ENCODE data around the gene AEBP1.

The AEBP1 gene

GRCh38 chr7:44064791-44065430 is 39.2 kb upstream of the AEBP1 start:
- Histone ChIP-seq H3K27ac (ENCODE audit: low read length, poor library complexity, severe bottlenecking) (no peak overlapping the region), H2BK5ac (ENCODE audit: low read depth, low read length, poor library complexity, severe bottlenecking) (no peak overlapping the region), H4K8ac (ENCODE audit: low read length) (no peak overlapping the region), H3K9me3 (ENCODE audit: control insufficient read depth, low read length) (no peaks in the 10 kb centered on the region), H3K18ac (ENCODE audit: low read depth in 1 of 2, low read length in 2 of 2) (peak overlapping the region in 1 of 2 experiments; percentile 54), H3K23ac (ENCODE audit: low read length in 2 of 2) (peak overlapping the region in 1 of 2 experiments; percentile 34), H4K91ac (ENCODE audit: low read length) (no peak overlapping the region), H3K4ac (ENCODE audit: low read depth in 1 of 2, low read length in 2 of 2) (no peak overlapping the region), H2BK120ac (ENCODE audit: low read depth, low read length) (no peak overlapping the region), H2BK15ac (ENCODE audit: low read depth, poor library complexity, severe bottlenecking) (no peak overlapping the region), H3K4me2 (ENCODE audit: low read length, poor library complexity, severe bottlenecking) (no peak overlapping the region), H2AK5ac (ENCODE audit: low read length, severe bottlenecking) (no peak overlapping the region), H3K9ac (ENCODE audit: low read length) (no peak overlapping the region), H3K36me3 (ENCODE audit: control insufficient read depth in 1 of 2, insufficient read depth in 2 of 2, low read depth in 1 of 2, low read length in 2 of 2) (peaks cover 25 to 31% of the 10 kb centered on the region in 2 experiments), H2BK12ac (ENCODE audit: low read length in 2 of 2) (no peak overlapping the region), H2AFZ (ENCODE audit: low read depth, low read length) (no peak overlapping the region), H3K27me3 (ENCODE audit: control insufficient read depth in 1 of 2, insufficient read depth in 1 of 2, low read length in 2 of 2) (no peaks in the 10 kb centered on the region), H3K14ac (ENCODE audit: low read length in 2 of 2) (no peak overlapping the region), H3K4me1 (ENCODE audit: control insufficient read depth, insufficient read depth, low read depth, low read length) (peaks cover 17% of the 10 kb centered on the region), H3K4me3 (ENCODE audit: insufficient read depth in 1 of 2, low read depth in 1 of 2, low read length in 2 of 2) (no peak overlapping the region), H3K79me1 (replicated peaks; ENCODE audit: low read length, poor library complexity, severe bottlenecking) (peaks cover 2% of the 10 kb centered on the region)
- no peak for DNase-seq
- WGBS = 66% methylated on average over 27 of the region's 33 CpGs

DNA sequence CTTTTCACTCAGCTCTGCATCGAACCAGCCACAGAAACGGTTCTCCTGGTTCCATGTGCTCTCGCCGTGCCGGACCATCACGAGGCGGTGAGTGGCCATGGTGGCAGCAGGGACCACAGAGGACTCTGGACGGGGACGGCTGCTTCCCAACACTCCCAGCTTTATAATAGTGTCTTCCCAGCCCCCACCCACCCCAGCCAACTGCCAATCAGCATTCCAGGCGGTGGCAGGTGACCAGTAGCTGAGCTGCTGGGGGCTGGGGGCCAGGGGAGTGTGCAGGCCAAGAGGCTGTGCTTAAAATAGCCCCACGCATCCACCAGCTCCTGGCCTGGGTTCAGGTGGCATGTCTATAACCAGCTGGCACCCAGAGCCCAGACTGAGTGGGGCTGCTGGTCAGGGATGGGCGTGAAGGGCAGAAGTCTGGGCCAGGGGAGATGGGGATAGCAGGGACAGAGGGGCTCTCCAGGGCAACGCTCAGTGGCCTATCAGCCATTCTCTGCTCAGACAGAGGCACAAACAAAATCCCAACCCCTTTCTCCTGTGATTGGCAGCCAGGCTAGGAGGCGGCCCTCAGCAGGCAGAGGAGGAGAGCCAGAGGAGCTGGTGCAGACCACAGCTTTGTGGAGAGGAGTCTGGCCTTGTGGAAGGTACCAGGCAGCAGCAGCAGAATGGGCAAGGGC is 38.6 kb upstream of the AEBP1 start, which contains the start of gene PGAM2:
TSS of gene PGAM2 (minus strand) at position 137 of the 680 bp plus-strand sequence. CDS start at position 99, 38 bp downstream.
- Histone ChIP-seq H3K9ac (ENCODE audit: low read length) (no peak within 1 kb of the TSS), H3K36me3 (ENCODE audit: control insufficient read depth in 1 of 2, insufficient read depth in 2 of 2, low read depth in 1 of 2, low read length in 2 of 2) (peaks cover 19 to 25% of the 10 kb centered on the region in 2 experiments), H3K18ac (ENCODE audit: low read depth in 1 of 2, low read length in 2 of 2) (peak within 1 kb of the TSS in 1 of 2 experiments; percentile 54), H3K27ac (ENCODE audit: low read length, poor library complexity, severe bottlenecking) (no peak within 1 kb of the TSS), H3K27me3 (ENCODE audit: control insufficient read depth in 1 of 2, insufficient read depth in 1 of 2, low read length in 2 of 2) (no peaks in the 10 kb centered on the region), H3K4me2 (ENCODE audit: low read length, poor library complexity, severe bottlenecking) (no peak within 1 kb of the TSS), H3K79me1 (replicated peaks; ENCODE audit: low read length, poor library complexity, severe bottlenecking) (no peaks in the 10 kb centered on the region), H2AFZ (ENCODE audit: low read depth, low read length) (no peak within 1 kb of the TSS), H3K4me3 (ENCODE audit: insufficient read depth in 1 of 2, low read depth in 1 of 2, low read length in 2 of 2) (no peak within 1 kb of the TSS), H3K23ac (ENCODE audit: low read length in 2 of 2) (peak within 1 kb of the TSS in 1 of 2 experiments; percentile 57), H2BK12ac (ENCODE audit: low read length in 2 of 2) (no peak within 1 kb of the TSS), H3K9me3 (ENCODE audit: control insufficient read depth, low read length) (no peaks in the 10 kb centered on the region), H3K4me1 (ENCODE audit: control insufficient read depth, insufficient read depth, low read depth, low read length) (peaks cover 17% of the 10 kb centered on the region), H4K91ac (ENCODE audit: low read length) (no peak within 1 kb of the TSS), H3K4ac (ENCODE audit: low read depth in 1 of 2, low read length in 2 of 2) (no peak within 1 kb of the TSS), H2AK5ac (ENCODE audit: low read length, severe bottlenecking) (no peak within 1 kb of the TSS), H4K8ac (ENCODE audit: low read length) (peak within 1 kb of the TSS; percentile 45), H2BK15ac (ENCODE audit: low read depth, poor library complexity, severe bottlenecking) (no peak within 1 kb of the TSS), H2BK120ac (ENCODE audit: low read depth, low read length) (no peak within 1 kb of the TSS), H3K14ac (ENCODE audit: low read length in 2 of 2) (no peak within 1 kb of the TSS), H2BK5ac (ENCODE audit: low read depth, low read length, poor library complexity, severe bottlenecking) (no peak within 1 kb of the TSS)
- DNase-seq = no peak
- 52% methylated on average over 11 of the region's 14 CpGs for WGBS

- Histone ChIP-seq H4K8ac (ENCODE audit: low read length) (peak overlapping the region; percentile 45), H3K79me1 (replicated peaks; ENCODE audit: low read length, poor library complexity, severe bottlenecking) (no peaks in the 10 kb centered on the region), H2BK120ac (ENCODE audit: low read depth, low read length) (no peak overlapping the region), H4K91ac (ENCODE audit: low read length) (no peak overlapping the region), H3K27ac (ENCODE audit: low read length, poor library complexity, severe bottlenecking) (no peak overlapping the region), H2BK15ac (ENCODE audit: low read depth, poor library complexity, severe bottlenecking) (no peak overlapping the region), H3K9ac (ENCODE audit: low read length) (no peak overlapping the region), H2AK5ac (ENCODE audit: low read length, severe bottlenecking) (no peak overlapping the region), H2BK12ac (ENCODE audit: low read length in 2 of 2) (no peak overlapping the region), H3K18ac (ENCODE audit: low read depth in 1 of 2, low read length in 2 of 2) (peak overlapping the region in 1 of 2 experiments; percentile 13), H3K23ac (ENCODE audit: low read length in 2 of 2) (no peak overlapping the region), H3K4me1 (ENCODE audit: control insufficient read depth, insufficient read depth, low read depth, low read length) (peaks cover 17% of the 10 kb centered on the region), H3K14ac (ENCODE audit: low read length in 2 of 2) (no peak overlapping the region), H3K4me3 (ENCODE audit: insufficient read depth in 1 of 2, low read depth in 1 of 2, low read length in 2 of 2) (no peak overlapping the region), H3K4ac (ENCODE audit: low read depth in 1 of 2, low read length in 2 of 2) (no peak overlapping the region), H2BK5ac (ENCODE audit: low read depth, low read length, poor library complexity, severe bottlenecking) (no peak overlapping the region), H3K9me3 (ENCODE audit: control insufficient read depth, low read length) (no peaks in the 10 kb centered on the region), H2AFZ (ENCODE audit: low read depth, low read length) (no peak overlapping the region), H3K27me3 (ENCODE audit: control insufficient read depth in 1 of 2, insufficient read depth in 1 of 2, low read length in 2 of 2) (no peaks in the 10 kb centered on the region), H3K4me2 (ENCODE audit: low read length, poor library complexity, severe bottlenecking) (no peak overlapping the region), H3K36me3 (ENCODE audit: control insufficient read depth in 1 of 2, insufficient read depth in 2 of 2, low read depth in 1 of 2, low read length in 2 of 2) (peaks cover 14 to 20% of the 10 kb centered on the region in 2 experiments)
- no peak for DNase-seq
- 79% methylated on average over 4 of the region's 6 CpGs for WGBS
Measured at GRCh38 chr7:44066111-44066460, 38.1 kb upstream of the AEBP1 start.

DNA sequence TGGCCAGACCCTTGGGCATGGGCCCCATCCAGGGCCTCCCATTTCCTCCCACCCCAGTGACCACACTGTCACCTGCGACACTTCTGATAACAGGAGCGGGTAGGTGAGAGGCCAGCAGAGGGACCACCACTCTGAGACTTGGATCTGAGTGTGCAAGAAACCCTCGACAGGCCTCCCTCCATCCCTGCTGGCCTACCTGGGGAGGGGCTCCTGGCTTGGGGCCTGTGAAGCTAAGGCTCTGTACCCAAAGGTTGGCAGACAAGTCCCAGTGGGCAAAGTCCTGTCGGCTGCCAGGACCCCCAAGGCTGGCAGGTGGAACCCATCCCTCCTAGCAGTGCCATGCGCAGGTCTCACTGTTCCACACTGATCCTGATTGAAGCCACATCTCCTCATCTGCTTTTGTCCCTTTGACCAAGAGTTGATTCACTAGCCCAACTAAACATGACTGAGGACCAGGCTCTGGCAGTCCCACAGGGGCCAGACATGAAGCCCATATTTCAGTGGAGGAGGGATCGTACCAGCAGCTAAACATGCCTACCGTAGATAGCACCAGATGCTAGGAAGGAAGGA is 37.6 kb upstream of the AEBP1 start:
- no peak overlapping the region for H2BK120ac ChIP-seq (ENCODE audit: low read depth, low read length)

More for the DNA sequence above, 37.6 kb upstream of the AEBP1 start:
- H2BK12ac ChIP-seq (ENCODE audit: low read length in 2 of 2) = no peak overlapping the region
- H3K23ac ChIP-seq (ENCODE audit: low read length in 2 of 2) = no peak overlapping the region
- no peaks in the 10 kb centered on the region for H3K27me3 ChIP-seq (ENCODE audit: control insufficient read depth in 1 of 2, insufficient read depth in 1 of 2, low read length in 2 of 2)
- H3K18ac ChIP-seq (ENCODE audit: low read depth in 1 of 2, low read length in 2 of 2) = no peak overlapping the region
- no peak overlapping the region for H3K14ac ChIP-seq (ENCODE audit: low read length in 2 of 2)
- no peak overlapping the region for H2AFZ ChIP-seq (ENCODE audit: low read depth, low read length)
- no peak overlapping the region for H4K91ac ChIP-seq (ENCODE audit: low read length)
- no peaks in the 10 kb centered on the region for H3K9me3 ChIP-seq (ENCODE audit: control insufficient read depth, low read length)
- no peak overlapping the region for H3K4ac ChIP-seq (ENCODE audit: low read depth in 1 of 2, low read length in 2 of 2)
- WGBS = 88% methylated on average over 7 of the region's 7 CpGs
- no peak overlapping the region for H3K4me3 ChIP-seq (ENCODE audit: insufficient read depth in 1 of 2, low read depth in 1 of 2, low read length in 2 of 2)
- no peak overlapping the region for H3K9ac ChIP-seq (ENCODE audit: low read length)
- H3K27ac ChIP-seq (ENCODE audit: low read length, poor library complexity, severe bottlenecking) = no peak overlapping the region
- H2BK15ac ChIP-seq (ENCODE audit: low read depth, poor library complexity, severe bottlenecking) = no peak overlapping the region
- H3K4me2 ChIP-seq (ENCODE audit: low read length, poor library complexity, severe bottlenecking) = no peak overlapping the region
- no peak for DNase-seq
- H4K8ac ChIP-seq (ENCODE audit: low read length) = no peak overlapping the region
- no peak overlapping the region for H2BK5ac ChIP-seq (ENCODE audit: low read depth, low read length, poor library complexity, severe bottlenecking)
- peaks cover 9 to 15% of the 10 kb centered on the region in 2 experiments for H3K36me3 ChIP-seq (ENCODE audit: control insufficient read depth in 1 of 2, insufficient read depth in 2 of 2, low read depth in 1 of 2, low read length in 2 of 2)
- H3K79me1 ChIP-seq (replicated peaks; ENCODE audit: low read length, poor library complexity, severe bottlenecking) = no peaks in the 10 kb centered on the region
- H2AK5ac ChIP-seq (ENCODE audit: low read length, severe bottlenecking) = no peak overlapping the region
- peaks cover 17% of the 10 kb centered on the region for H3K4me1 ChIP-seq (ENCODE audit: control insufficient read depth, insufficient read depth, low read depth, low read length)

Measured in mesenchymal stem cell (in vitro differentiated cells and primary cell).